Bronchial epithelial cell (primary cell): ENCODE measurements around the gene DNALI1. TPM values are rescaled to one million over a fixed set of nuclear protein-coding genes. Genes with fewer than 3 reads are reported as not detected.
"Not testable (repeated sequence)": the region's sequence is repeated elsewhere in the genome, so short reads cannot be mapped to it uniquely, and the experiment has no call there.

Experiments used
- DNase-seq: peaks from one replicate; pipeline ENCODE4 v3.0.0-alpha.2; 2010; ENCODE audit warnings: low read depth
- FAIRE-seq: peaks from 2 replicates; lab custom pipeline; 2011; peaks lifted over from hg19 to GRCh38; lab: Jason Lieb, UNC
- H3K27me3 ChIP-seq: 2 replicates; pipeline ENCODE4 v1.5.1; 2011; ENCODE audit warnings: low read length; ENCODE audit not compliant: control insufficient read depth, insufficient read depth
- H3K36me3 ChIP-seq: 2 replicates; pipeline ENCODE4 v1.5.1; 2011; ENCODE audit warnings: low read length; ENCODE audit not compliant: control insufficient read depth, insufficient read depth
- H3K4me3 ChIP-seq: 2 replicates; pipeline ENCODE4 v1.5.1; 2011; ENCODE audit warnings: mild to moderate bottlenecking, low read depth, low read length, control low read depth
- CTCF ChIP-seq: IDR thresholded peaks from 2 replicates; pipeline ENCODE4 v1.5.1; 2011; ENCODE audit warnings: mild to moderate bottlenecking, moderate library complexity, low read length, control low read depth, inconsistent platforms; ENCODE audit not compliant: insufficient read depth, severe bottlenecking
- total RNA-seq: library from RNA; depleted of rRNA; stranded (reverse); fragments of >200 nt; gene quantifications from 2 replicates; pipeline ENCODE4 v1.2.1, GENCODE V29; 2014

DNALI1 gene
- total RNA-seq, 1 donor from 2014 or later = under 0.01 TPM

DNA sequence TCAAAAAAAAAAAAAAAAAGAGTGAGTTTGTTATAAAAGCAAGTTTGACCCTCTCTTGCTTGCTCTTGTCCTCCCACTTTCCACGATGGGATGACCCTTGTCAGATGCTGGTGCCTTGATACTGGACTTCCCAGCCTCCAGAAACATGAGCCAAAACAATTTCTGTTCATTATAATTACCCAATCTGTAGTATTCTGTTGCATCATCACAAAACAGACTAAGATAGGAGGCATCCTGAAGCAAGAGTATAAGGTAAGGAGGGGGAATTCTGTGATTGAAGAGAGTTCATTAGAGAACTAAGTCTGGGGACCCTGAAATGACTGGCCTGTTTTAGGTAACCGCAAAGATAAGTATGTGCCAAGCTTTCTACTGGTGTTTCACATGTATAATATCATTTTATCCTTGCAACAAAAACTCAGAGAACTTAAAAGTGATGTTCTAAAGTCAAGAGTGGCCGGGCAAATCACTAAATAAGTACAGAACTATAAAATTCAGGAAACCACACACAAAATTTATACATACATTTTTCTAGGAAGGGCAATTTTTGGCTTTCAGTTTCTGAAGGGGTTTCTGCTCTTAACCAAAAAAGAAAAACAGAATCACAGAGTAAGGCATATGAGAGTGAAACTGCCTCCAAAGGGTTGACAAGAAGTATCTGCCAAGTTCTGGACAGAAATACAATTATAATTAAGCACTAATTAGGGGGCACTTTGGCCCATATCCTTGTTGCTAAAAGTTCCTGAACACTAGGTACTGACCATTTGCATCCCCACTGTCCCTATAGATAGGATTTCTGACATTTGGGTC is 14.0 kb downstream of the DNALI1 start:
- Histone ChIP-seq H3K36me3 (peaks cover 33% of the 10 kb centered on the region), H3K27me3 (no peaks in the 10 kb centered on the region), H3K4me3 (no peak overlapping the region)
- no peak for TF ChIP-seq CTCF
- DNase-seq (no peak), FAIRE-seq (no peak)

DNA sequence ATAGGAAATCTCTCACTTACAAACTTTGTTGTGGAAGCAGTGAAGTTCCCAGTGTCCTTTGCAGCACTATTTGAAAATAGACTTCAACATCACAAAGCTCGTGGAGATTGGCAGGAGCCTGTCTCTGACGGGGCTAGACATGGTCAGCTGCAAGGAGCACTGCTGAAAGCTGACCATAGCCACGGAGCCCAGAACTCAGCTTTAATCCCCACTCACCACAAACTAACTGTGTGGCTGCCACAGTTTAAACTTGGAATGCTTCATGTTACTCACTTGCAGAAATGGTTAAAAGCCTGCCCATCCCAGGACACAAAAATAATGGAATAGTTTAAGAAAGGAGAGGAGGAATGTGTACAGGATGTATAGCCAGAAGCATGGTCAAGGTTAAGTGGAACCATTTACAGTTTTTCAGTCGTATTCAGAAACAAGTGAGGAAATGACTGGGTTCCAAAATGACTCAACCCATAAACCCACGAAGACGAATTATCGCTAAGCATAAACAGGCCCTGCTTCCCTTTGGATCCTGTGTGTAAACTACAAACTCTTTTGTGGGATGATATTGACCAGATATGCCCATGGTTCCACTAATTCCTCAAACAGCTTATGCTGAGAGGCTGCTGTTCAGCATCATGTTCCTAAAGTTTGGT is 18.2 kb downstream of the DNALI1 start:
- peak; percentile 40 for DNase-seq

DNA sequence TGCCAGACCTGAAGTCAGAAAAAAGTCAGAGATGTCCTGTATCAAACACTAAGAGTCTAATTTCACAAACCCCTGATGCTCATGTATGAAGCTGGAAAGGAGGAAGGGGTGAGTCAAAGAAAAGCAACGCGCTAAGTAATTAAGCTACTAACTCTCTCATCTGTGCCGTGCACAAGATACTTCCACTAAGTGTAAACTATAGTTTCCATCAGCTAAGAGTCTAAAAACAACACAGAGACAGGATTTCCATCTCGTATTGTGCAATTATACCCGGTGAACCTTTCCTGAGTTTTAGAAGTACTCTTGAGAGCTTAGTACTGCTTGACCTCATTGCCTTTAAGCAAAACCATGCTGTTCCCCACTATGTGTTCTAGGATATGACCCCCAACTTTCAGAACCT is 19.0 kb downstream of the DNALI1 start:
- no peak for TF ChIP-seq CTCF
- no peak overlapping the region for H3K4me3 ChIP-seq
- no peak for DNase-seq
- no peaks in the 10 kb centered on the region for H3K27me3 ChIP-seq
- peaks cover 19% of the 10 kb centered on the region for H3K36me3 ChIP-seq
- FAIRE-seq = no peak

More for the DNA sequence above, 18.2 kb downstream of the DNALI1 start:
- peaks cover 19% of the 10 kb centered on the region for H3K36me3 ChIP-seq
- H3K4me3 ChIP-seq = no peak overlapping the region
- no peak for FAIRE-seq
- no peak for TF ChIP-seq CTCF
- H3K27me3 ChIP-seq = no peaks in the 10 kb centered on the region

DNA sequence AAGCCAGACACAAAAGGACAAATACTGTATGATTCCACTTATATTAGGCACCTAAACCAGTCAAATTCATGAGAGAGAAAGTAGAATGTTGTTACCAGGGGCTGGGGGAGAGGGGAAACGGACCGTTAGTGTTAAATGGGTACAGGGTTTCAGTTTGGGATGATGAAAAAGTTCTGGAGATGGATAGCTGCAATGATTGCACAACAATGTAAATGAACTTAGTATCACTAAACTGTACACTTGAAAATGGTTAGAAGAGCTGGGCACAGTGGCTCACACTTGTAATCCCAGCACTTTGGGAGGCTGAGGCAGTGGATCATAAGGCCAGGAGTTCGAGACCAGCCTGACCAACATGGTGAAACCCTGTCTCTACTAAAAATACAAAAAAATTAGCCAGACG is 27.8 kb downstream of the DNALI1 start:
- peaks cover 23% of the 10 kb centered on the region for H3K36me3 ChIP-seq
- not testable (repeated sequence) for H3K27me3 ChIP-seq, H3K4me3 ChIP-seq, FAIRE-seq, DNase-seq

DNA sequence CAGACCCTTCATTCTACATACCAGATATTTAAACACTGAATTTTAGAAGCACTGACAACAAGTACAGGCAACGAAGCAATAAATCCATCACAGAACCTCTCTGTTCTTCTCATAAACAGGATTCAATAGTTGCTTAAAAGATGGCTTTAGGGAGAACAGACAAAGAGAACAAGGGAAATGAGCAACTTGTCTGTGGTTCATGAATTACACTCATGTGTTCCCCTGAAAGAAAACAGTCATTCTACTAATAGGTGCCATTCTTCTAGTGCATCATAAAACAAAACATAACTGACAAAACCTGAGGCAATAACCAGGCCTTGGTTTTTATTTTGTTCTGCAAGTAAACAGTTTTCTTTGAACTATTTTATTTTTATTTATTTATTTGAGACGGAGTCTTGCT is 32.2 kb downstream of the DNALI1 start:
- Histone ChIP-seq H3K4me3 (no peak overlapping the region), H3K27me3 (no peaks in the 10 kb centered on the region), H3K36me3 (peaks cover 22% of the 10 kb centered on the region)
- no peak for DNase-seq
- FAIRE-seq = no peak
- no peak for TF ChIP-seq CTCF

DNA sequence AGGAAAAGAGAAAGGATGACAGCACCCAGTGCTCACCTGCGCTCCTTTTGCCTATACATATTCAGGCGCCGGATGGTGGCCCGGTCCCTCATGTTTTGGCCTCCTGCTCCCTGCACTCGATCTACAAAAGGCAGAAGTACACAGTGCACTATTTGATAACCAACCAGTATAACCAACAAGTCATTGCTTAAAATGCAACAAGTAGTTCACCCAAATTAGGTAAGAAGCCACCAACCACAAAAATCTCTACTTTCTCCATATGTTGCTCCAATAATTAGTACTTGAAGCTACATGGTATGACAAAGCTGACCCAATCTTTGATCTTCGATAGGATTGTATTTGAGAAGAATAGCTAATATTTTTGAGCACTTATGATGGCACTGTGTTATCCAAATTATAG is 37.0 kb downstream of the DNALI1 start:
- FAIRE-seq (no peak), DNase-seq (no peak)
- peaks cover 14% of the 10 kb centered on the region for H3K36me3 ChIP-seq

More for the DNA sequence above, 37.0 kb downstream of the DNALI1 start:
- no peak for TF ChIP-seq CTCF
- no peaks in the 10 kb centered on the region for H3K27me3 ChIP-seq
- no peak overlapping the region for H3K4me3 ChIP-seq
